Kidney (tissue), 14 donors: Measurements from ENCODE around the gene CDK9. TPM values are rescaled to one million over a fixed set of nuclear protein-coding genes. Genes with fewer than 3 reads are reported as not detected.

Experiments
- DNase-seq, 5 donors: peaks; one replicate each; pipeline ENCODE4 v3.0.0-alpha.2; 2013 to 2020
- FAIRE-seq: peaks from 2 replicates; lab custom pipeline; 2012; peaks lifted over from hg19 to GRCh38; lab: Jason Lieb, UNC
- H3K27ac ChIP-seq, 2 donors: one replicate each; pipeline ENCODE4 v1.7.0; 2013; ENCODE audit warnings: low read depth in 2 of 2, low read length in 2 of 2, inconsistent platforms in 1 of 2
- H3K27me3 ChIP-seq: one replicate; pipeline ENCODE4 v1.7.1; 2013; ENCODE audit warnings: low read length, inconsistent platforms; ENCODE audit not compliant: control insufficient read depth, insufficient read depth
- H3K36me3 ChIP-seq, 3 donors: one replicate each; pipeline versions ENCODE4 v1.7.0 to v1.7.1; 2013; ENCODE audit warnings: low read length in 3 of 3, control low read depth in 1 of 3, inconsistent platforms in 1 of 3; ENCODE audit not compliant: insufficient read depth in 3 of 3, control insufficient read depth in 2 of 3
- H3K4me1 ChIP-seq, 3 donors: one replicate each; pipeline versions ENCODE4 v1.7.0 to v1.7.1; 2013; ENCODE audit warnings: low read length in 3 of 3, inconsistent platforms in 1 of 3, low read depth in 1 of 3; ENCODE audit not compliant: control insufficient read depth in 2 of 3, insufficient read depth in 2 of 3
- H3K4me3 ChIP-seq, 3 donors: one replicate each; pipeline versions ENCODE4 v1.7.0 to v1.8.1; 2013; ENCODE audit warnings: low read length in 3 of 3, control low read depth in 1 of 3, inconsistent platforms in 1 of 3
- H3K9ac ChIP-seq, 3 donors: one replicate each; pipeline versions ENCODE4 v1.7.0 to v1.7.1; 2013; ENCODE audit warnings: low read length in 3 of 3, control low read depth in 1 of 3, inconsistent platforms in 1 of 3
- H3K9me3 ChIP-seq, 3 donors: one replicate each; pipeline versions ENCODE4 v1.7.0 to v1.7.1; 2013; ENCODE audit warnings: low read length in 3 of 3, control low read depth in 1 of 3, inconsistent platforms in 1 of 3; ENCODE audit not compliant: control insufficient read depth in 2 of 3, insufficient read depth in 1 of 3
- intact Hi-C: fragments of 100-400 bp; cut with DNase I; formaldehyde crosslinking; loops from one replicate; pipeline ENCODE4 v1.11.1; 2022
- polyA plus RNA-seq: library from polyadenylated mRNA; stranded (reverse); fragments of 350-450 nt; fragmentation: Illumina TruSeq; extraction: RNeasy Lipid Tissue Mini Kit (QIAGEN cat#74804); gene quantifications from one replicate; pipeline ENCODE4 v1.2.3, GENCODE V29; 2014; ENCODE audit warnings: low read depth, low replicate concordance; ENCODE audit not compliant: insufficient read depth
- total RNA-seq: library from RNA; stranded (reverse); fragmentation: NEBNext Ultra II Directional; extraction: Animal tissue kit (Norgen Biotek cat#: 25700); gene quantifications from one replicate; pipeline ENCODE4 v1.2.1, GENCODE V29; 2021
- TF ChIP-seq, protein P1 (sequence below): IDR thresholded peaks from 3 replicates; pipeline ENCODE4 v1.5.1; 2012; ENCODE audit warnings: mild to moderate bottlenecking, moderate library complexity, borderline replicate concordance; ENCODE audit not compliant: insufficient read depth; ENCODE audit errors: extremely low read depth
- donor health status: control.
- donor health status: control.
- donor health status: control.
- donor health status: control.
- donor health status: control.
- donor health status: DM: yes; HTN: yes; CAD: no.
- donor health status: Normal renal cell carcinoma (clear cell type).

The CDK9 gene
- total and polyA plus RNA-seq, 2 donors from 2014 or later, result 45.2 to 93.5 TPM

DNA sequence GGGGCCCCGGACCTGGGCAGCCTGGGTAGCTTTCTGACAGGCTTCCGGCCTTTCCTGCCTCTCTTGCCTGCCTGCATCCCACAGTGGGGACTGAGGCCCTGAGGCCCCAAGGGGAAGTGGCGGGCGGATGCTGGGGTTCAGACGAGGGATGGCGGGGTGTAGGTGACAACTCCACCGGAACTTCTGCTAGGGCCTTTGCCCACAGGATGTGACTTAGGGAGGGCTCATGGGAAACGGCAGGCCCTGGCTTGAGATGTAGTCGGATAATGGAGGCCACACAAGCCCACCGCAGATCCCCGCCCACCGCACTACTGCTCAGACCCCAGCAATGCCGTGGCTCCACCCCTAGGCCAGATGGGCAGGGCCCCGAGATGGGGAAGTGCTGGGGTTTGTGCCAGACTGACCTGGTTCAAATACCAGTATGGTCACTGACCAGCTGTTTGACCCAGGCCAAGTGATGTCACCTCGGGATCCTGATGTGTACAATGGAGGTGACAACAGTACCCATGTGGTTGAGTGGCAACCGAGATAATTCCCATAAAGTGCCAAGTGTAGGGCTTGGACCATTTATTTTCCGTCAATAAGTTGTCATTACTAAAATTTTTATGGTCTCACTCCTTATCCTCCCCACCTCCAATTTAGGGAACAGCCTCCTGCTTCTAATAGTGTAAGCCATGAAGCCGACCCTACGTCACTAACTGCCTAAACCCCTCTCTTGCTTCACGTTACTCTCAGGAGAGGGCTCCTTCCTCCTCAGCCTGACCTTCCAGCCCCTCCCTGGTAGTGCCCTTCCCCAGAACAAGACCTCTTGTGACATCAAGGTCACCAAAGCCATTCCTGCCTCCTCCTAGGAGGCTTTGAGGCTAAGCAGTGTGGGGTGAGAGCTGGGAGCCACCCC lies 2.5 kb upstream of the CDK9 start:
- FAIRE-seq, result no peak
- DNase-seq, result peak in 1 of 5 donors; percentile 87
- TF ChIP-seq, protein P1, sequence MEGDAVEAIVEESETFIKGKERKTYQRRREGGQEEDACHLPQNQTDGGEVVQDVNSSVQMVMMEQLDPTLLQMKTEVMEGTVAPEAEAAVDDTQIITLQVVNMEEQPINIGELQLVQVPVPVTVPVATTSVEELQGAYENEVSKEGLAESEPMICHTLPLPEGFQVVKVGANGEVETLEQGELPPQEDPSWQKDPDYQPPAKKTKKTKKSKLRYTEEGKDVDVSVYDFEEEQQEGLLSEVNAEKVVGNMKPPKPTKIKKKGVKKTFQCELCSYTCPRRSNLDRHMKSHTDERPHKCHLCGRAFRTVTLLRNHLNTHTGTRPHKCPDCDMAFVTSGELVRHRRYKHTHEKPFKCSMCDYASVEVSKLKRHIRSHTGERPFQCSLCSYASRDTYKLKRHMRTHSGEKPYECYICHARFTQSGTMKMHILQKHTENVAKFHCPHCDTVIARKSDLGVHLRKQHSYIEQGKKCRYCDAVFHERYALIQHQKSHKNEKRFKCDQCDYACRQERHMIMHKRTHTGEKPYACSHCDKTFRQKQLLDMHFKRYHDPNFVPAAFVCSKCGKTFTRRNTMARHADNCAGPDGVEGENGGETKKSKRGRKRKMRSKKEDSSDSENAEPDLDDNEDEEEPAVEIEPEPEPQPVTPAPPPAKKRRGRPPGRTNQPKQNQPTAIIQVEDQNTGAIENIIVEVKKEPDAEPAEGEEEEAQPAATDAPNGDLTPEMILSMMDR, result no peak

DNA sequence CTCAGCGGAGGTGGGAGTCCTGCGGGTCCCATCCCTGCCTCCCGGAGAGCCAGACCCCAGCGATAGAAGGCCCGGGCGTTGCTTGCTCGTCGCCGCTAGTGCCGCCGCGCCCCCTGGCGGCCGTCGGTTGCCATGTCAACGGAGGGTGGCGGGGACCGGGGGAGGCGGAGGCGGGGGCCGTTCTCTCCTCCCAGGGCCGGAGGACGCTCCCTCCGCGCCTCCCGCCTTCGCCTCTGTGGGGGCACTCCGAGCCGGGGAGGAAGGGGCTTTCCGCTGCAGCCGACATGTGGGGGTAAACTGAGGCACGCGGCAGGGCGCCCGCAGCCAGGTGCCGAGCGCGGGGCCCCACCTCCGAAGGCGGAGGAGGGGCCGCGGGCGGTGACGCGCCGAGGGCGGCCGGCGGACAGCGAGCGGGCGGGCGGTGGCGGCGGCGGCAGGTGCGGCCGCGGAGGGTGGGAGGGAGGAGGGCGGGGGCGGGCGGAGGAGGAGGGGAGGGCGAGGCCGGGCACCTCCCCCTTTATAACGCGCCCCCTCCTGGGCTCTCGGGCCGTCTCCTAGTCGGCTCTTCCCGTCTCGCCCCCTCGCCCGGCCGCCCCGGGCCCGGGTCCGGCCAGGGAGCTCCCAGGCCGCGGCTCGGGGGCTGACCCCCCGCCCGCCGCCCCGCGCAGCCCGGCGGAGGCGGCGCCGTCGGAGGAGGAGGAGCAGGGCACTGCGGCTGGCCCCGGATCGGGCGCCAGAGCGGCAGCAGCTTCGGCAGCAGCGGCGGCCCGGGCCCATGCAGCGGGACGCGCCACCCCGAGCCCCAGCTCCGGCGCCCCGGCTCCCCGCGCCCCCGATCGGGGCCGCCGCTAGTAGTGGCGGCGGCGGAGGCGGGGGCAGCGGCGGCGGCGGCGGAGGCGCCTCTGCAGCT lies 556 bp upstream of the CDK9 start:
- Histone ChIP-seq H3K27me3 (no peaks in the 10 kb centered on the region), H3K36me3 (peaks cover 8 to 32% (median 24%) of the 10 kb centered on the region in 3 donors), H3K9ac (peak overlapping the region in 2 of 3 donors; percentile 59 to 60), H3K9me3 (no peaks in the 10 kb centered on the region), H3K27ac (peak overlapping the region; percentile 86 to 91), H3K4me3 (peak overlapping the region; percentile 11 to 51 (median 38)), H3K4me1 (peaks cover 0 to 11% (median 4%) of the 10 kb centered on the region in 3 donors)
- intact Hi-C loops, result no loop called here
- DNase-seq (peak; percentile 92 to 96 (median 95)), FAIRE-seq (no peak)
- TF ChIP-seq, protein P1, result peak; percentile 73

More for the DNA sequence above, 2.5 kb upstream of the CDK9 start:
- H3K36me3 ChIP-seq, result peaks cover 3 to 13% (median 7%) of the 10 kb centered on the region in 3 donors
- H3K27me3 ChIP-seq, result no peaks in the 10 kb centered on the region
- H3K4me1 ChIP-seq, result peaks cover 0 to 9% (median 4%) of the 10 kb centered on the region in 3 donors
- peak overlapping the region in 1 of 2 donors; percentile 41 for H3K27ac ChIP-seq
- H3K4me3 ChIP-seq, result no peak overlapping the region
- H3K9ac ChIP-seq, result no peak overlapping the region
- intact Hi-C loops, result no loop called here
- no peaks in the 10 kb centered on the region for H3K9me3 ChIP-seq

DNA sequence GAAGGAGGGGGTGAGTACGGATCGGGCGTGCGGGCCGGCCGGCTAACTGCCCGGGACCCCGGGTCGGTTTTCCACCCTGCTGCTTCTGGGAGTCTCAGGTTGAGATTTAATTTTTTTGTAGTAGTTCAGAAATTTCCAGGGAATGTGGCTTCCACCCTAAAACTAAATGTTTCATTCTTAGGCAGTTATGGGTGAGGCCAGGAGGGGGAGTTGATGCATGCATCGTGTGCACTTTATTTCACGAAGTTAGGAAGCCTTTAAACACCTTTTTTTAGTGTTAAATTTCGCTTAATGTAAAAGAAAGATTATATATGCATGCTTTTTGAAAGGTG lies 905 bp downstream of the CDK9 start:
- DNase-seq, result no peak
- Histone ChIP-seq H3K27me3 (no peaks in the 10 kb centered on the region), H3K4me1 (peaks cover 0 to 11% (median 4%) of the 10 kb centered on the region in 3 donors), H3K9me3 (no peaks in the 10 kb centered on the region), H3K27ac (peak overlapping the region; percentile 69 to 85), H3K9ac (peak overlapping the region in 2 of 3 donors; percentile 33 to 36), H3K4me3 (peak overlapping the region; percentile 36 to 84 (median 62)), H3K36me3 (peaks cover 8 to 40% (median 31%) of the 10 kb centered on the region in 3 donors)
- intact Hi-C loops, result no loop called here
- TF ChIP-seq, protein P1, result no peak
- FAIRE-seq, result no peak
